ENCODE measurements around the gene KREMEN2.
"Not testable (repeated sequence)": the region's sequence is repeated elsewhere in the genome, so short reads cannot be mapped to it uniquely, and the experiment has no call there.

The KREMEN2 gene

GRCh38 chr16:2963723-2964474, at the start of gene KREMEN2:
Gene KREMEN2, plus strand, starts transcription at chr16:2964275. Its CDS starts 246 bp downstream, at chr16:2964521.
- peak; percentile 77 for DNase-seq

- DNase-seq: no peak
These were observed 48.7 kb upstream of the KREMEN2 start for GRCh38 chr16:2915196-2915929.

- no peak for DNase-seq
These were observed 44.4 kb upstream of the KREMEN2 start for GRCh38 chr16:2919511-2920255.

- no peak for DNase-seq
These were observed 40.6 kb upstream of the KREMEN2 start for GRCh38 chr16:2923481-2923880.

GRCh38 chr16:2924901-2925755, 38.9 kb upstream of the KREMEN2 start:
- no peak for DNase-seq

GRCh38 chr16:2925951-2926649, 38.0 kb upstream of the KREMEN2 start:
- DNase-seq: no peak

- DNase-seq: no peak
These were observed 37.5 kb upstream of the KREMEN2 start for GRCh38 chr16:2926650-2926999.

- DNase-seq: peak; percentile 64
These were observed 36.9 kb upstream of the KREMEN2 start for GRCh38 chr16:2927010-2927646.

GRCh38 chr16:2928151-2928550, 35.9 kb upstream of the KREMEN2 start:
- DNase-seq: not testable (repeated sequence)

GRCh38 chr16:2928796-2929195, 35.3 kb upstream of the KREMEN2 start:
- no peak for DNase-seq

GRCh38 chr16:2929693-2930092, 34.4 kb upstream of the KREMEN2 start:
- DNase-seq: no peak

- DNase-seq: no peak
These were observed 33.8 kb upstream of the KREMEN2 start for GRCh38 chr16:2930236-2930635.

- not testable (repeated sequence) for DNase-seq
These were observed 32.7 kb upstream of the KREMEN2 start for GRCh38 chr16:2931231-2931914.

GRCh38 chr16:2933136-2933535, 30.9 kb upstream of the KREMEN2 start:
- DNase-seq: no peak

- no peak for DNase-seq
These were observed 30.4 kb upstream of the KREMEN2 start for GRCh38 chr16:2933701-2934100.

GRCh38 chr16:2934450-2934849, 29.6 kb upstream of the KREMEN2 start:
- no peak for DNase-seq

- no peak for DNase-seq
These were observed 27.6 kb upstream of the KREMEN2 start for GRCh38 chr16:2936436-2937011.

GRCh38 chr16:2937170-2937569, 26.9 kb upstream of the KREMEN2 start:
- no peak for DNase-seq

GRCh38 chr16:2938206-2938605, 25.9 kb upstream of the KREMEN2 start:
- DNase-seq: no peak

- no peak for DNase-seq
These were observed 24.1 kb upstream of the KREMEN2 start for GRCh38 chr16:2939968-2940367.

GRCh38 chr16:2942045-2942444, 22.0 kb upstream of the KREMEN2 start:
- no peak for DNase-seq

Data from NCI-H226 (cell line).